ENCODE results near the gene HCFC2. TPM values are rescaled to one million over a fixed set of nuclear protein-coding genes. Genes with fewer than 3 reads are reported as not detected.

The HCFC2 gene
- total and polyA plus RNA-seq, 2 of the 4 experiments (the other 2 are of a cell fraction), result 12.0 to 34.2 TPM

GRCh38 chr12:104060791-104061190 is 3.5 kb upstream of the HCFC2 start:
- no peak overlapping the region for H2BK120ac ChIP-seq (ENCODE audit: low read depth, low read length)
- H3K18ac ChIP-seq (ENCODE audit: low read depth, low read length), result no peak overlapping the region
- H3K9me1 ChIP-seq (ENCODE audit: insufficient read depth, low read length), result peaks cover 8% of the 10 kb centered on the region
- no peak overlapping the region for H3K4ac ChIP-seq (ENCODE audit: low read depth, low read length)
- H3K36me3 ChIP-seq (ENCODE audit: control insufficient read depth, insufficient read depth, low read length), result no peaks in the 10 kb centered on the region
- no CpG with 5 or more reads among the region's 2 CpGs for WGBS, 2 experiments (ENCODE audit: extremely low coverage in 2 of 2, insufficient read length in 1 of 2)
- H3K9me3 ChIP-seq (ENCODE audit: control insufficient read depth, insufficient read depth, low read length), result no peaks in the 10 kb centered on the region
- H3K4me2 ChIP-seq (ENCODE audit: low read depth, low read length), result no peak overlapping the region
- no peak overlapping the region for H2BK15ac ChIP-seq (ENCODE audit: low read depth, low read length)
- H3K56ac ChIP-seq (ENCODE audit: extremely low read depth, insufficient read depth, low read length), result no peak overlapping the region
- no TSS peak for BruUV-seq (replicated peaks)
- peaks cover 9 to 20% of the 10 kb centered on the region in 2 experiments for H3K79me1 ChIP-seq (ENCODE audit: low read depth in 1 of 2, low read length in 2 of 2)
- no peak overlapping the region for H4K5ac ChIP-seq (ENCODE audit: low read depth, low read length)
- no peak overlapping the region for H3K27ac ChIP-seq (ENCODE audit: insufficient read depth, low read length)
- no peak overlapping the region for H2AK5ac ChIP-seq (ENCODE audit: low read depth, low read length)
- no peak overlapping the region; the same call in 1 of the 2 replicates for H3K23ac ChIP-seq (ENCODE audit: low read depth, low read length)
- H3K4me1 ChIP-seq (ENCODE audit: control insufficient read depth, insufficient read depth, low read length), result peaks cover 6% of the 10 kb centered on the region
- in situ Hi-C loops (cut with MboI; ENCODE audit: low sequenced_read_pairs) (no loop called here), intact Hi-C loops (cut with micrococcal nuclease) (loop anchor here (5.0 kb wide), 3 partner anchors 93 to 227 kb away; partner anchors contain the start of gene TDG), dilution Hi-C loops (cut with HindIII; ENCODE audit: low sequenced_read_pairs, unreplicated experiment) (no loop called here)
- H2BK5ac ChIP-seq (ENCODE audit: low read depth, low read length, poor library complexity, severe bottlenecking), result no peak overlapping the region
- no peaks in the 10 kb centered on the region for H3K27me3 ChIP-seq (ENCODE audit: control insufficient read depth, insufficient read depth, low read length)
- no peak for TF ChIP-seq POLR2A (IDR thresholded peaks at IDR 0.05; ENCODE audit: low read depth, low read length)
- TF ChIP-seq SMC3 (IDR thresholded peaks at IDR 0.05; ENCODE audit: low read depth, low read length), result no peak
- TF ChIP-seq RFX5 (IDR thresholded peaks at IDR 0.05; ENCODE audit: low read depth, low read length), result no peak
- TF ChIP-seq RCOR1 (IDR thresholded peaks at IDR 0.05; ENCODE audit: insufficient replicate concordance, low read length), result no peak
- TF ChIP-seq CTCF (conservative IDR thresholded peaks at IDR 0.05; ENCODE audit: low read depth, low read length), result no peak
- no peak for TF ChIP-seq RAD21 (IDR thresholded peaks at IDR 0.05; ENCODE audit: low read length)
- TF ChIP-seq MXI1 (IDR thresholded peaks at IDR 0.05; ENCODE audit: borderline replicate concordance, low read depth, low read length), result no peak
- TF ChIP-seq USF2 (IDR thresholded peaks at IDR 0.05; ENCODE audit: low read depth, low read length), result no peak; the same call in 1 of the 2 replicates
- TF ChIP-seq BHLHE40 (IDR thresholded peaks at IDR 0.05; ENCODE audit: low read depth, low read length), result no peak
- TF ChIP-seq, protein P1, sequence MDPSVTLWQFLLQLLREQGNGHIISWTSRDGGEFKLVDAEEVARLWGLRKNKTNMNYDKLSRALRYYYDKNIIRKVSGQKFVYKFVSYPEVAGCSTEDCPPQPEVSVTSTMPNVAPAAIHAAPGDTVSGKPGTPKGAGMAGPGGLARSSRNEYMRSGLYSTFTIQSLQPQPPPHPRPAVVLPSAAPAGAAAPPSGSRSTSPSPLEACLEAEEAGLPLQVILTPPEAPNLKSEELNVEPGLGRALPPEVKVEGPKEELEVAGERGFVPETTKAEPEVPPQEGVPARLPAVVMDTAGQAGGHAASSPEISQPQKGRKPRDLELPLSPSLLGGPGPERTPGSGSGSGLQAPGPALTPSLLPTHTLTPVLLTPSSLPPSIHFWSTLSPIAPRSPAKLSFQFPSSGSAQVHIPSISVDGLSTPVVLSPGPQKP (IDR thresholded peaks at IDR 0.05; ENCODE audit: borderline replicate concordance, low read depth, low read length), result no peak
- TF ChIP-seq NFE2L2 (IDR thresholded peaks at IDR 0.05; ENCODE audit: low read depth, low read length), result no peak
- TF ChIP-seq MAZ (IDR thresholded peaks at IDR 0.05; ENCODE audit: borderline replicate concordance, low read depth, low read length), result no peak
- TF ChIP-seq CEBPB (IDR thresholded peaks at IDR 0.05; ENCODE audit: low read depth, low read length), result no peak
- H3K4me3 ChIP-seq (ENCODE audit: insufficient read depth, low read depth, low read length), result no peak overlapping the region
- H4K8ac ChIP-seq (ENCODE audit: low read depth in 2 of 2, low read length in 2 of 2), result no peak overlapping the region
- H2BK20ac ChIP-seq (ENCODE audit: low read depth, low read length), result no peak overlapping the region
- H3K14ac ChIP-seq (replicated peaks; ENCODE audit: low read depth, low read length), result 0 out of 2 replicates have a peak overlapping the region, but pooled peaks have one; percentile 1
- no peak overlapping the region for H3K9ac ChIP-seq (ENCODE audit: low read depth, low read length)
- DNase-seq (no peak), ATAC-seq (ENCODE audit: low read depth) (no peak)
- CTCF ChIA-PET, result no interaction called here
- POLR2A ChIA-PET (ENCODE audit: unreplicated experiment), result no interaction called here
- H4K20me1 ChIP-seq (ENCODE audit: insufficient read depth, low read length), result no peaks in the 10 kb centered on the region; the same call in 1 of the 2 replicates
- H4K91ac ChIP-seq (ENCODE audit: insufficient read depth, low read depth, low read length), result no peak overlapping the region
- H2AK9ac ChIP-seq (replicated peaks; ENCODE audit: low read depth, low read length, poor library complexity), result no peak overlapping the region
- H2AFZ ChIP-seq (replicated peaks; ENCODE audit: low read length, poor library complexity), result no peak overlapping the region

All from IMR-90 (cell line).